ENCODE measurements around the gene SARDH. TPM values are rescaled to one million over a fixed set of nuclear protein-coding genes. Genes with fewer than 3 reads are reported as not detected.

The SARDH gene
- total and polyA plus RNA-seq, 2 donors (not counting 3 experiments of a cell fraction or from before 2014, with no cell fraction given): 0.19 to 0.44 TPM

GRCh38 chr9:133689151-133689763 is 48.9 kb downstream of the SARDH start:
- Histone ChIP-seq H4K20me1 (replicated peaks; ENCODE audit: control insufficient read depth, extremely low read depth, insufficient read depth, low read length) (no peaks in the 10 kb centered on the region), H2AFZ (ENCODE audit: low read depth, low read length) (no peak overlapping the region), H3K9me3 (replicated peaks; ENCODE audit: control insufficient read depth, insufficient read depth, low read length) (no peaks in the 10 kb centered on the region), H3K4me1 (ENCODE audit: control insufficient read depth, extremely low read depth, insufficient read depth, low read length) (no peaks in the 10 kb centered on the region), H3K9ac (replicated peaks; ENCODE audit: extremely low read depth, insufficient read depth, low read length) (no peak overlapping the region), H3K79me2 (ENCODE audit: control insufficient read depth, insufficient read depth, low read length) (no peaks in the 10 kb centered on the region), H3K27ac (ENCODE audit: insufficient read depth, low read depth, low read length) (no peak overlapping the region), H3K9me1 (replicated peaks; ENCODE audit: control insufficient read depth, extremely low read depth, insufficient read depth, low read length) (no peaks in the 10 kb centered on the region), H3K27me3 (ENCODE audit: control insufficient read depth in 2 of 2, insufficient read depth in 2 of 2, low read length in 2 of 2) (no peaks in the 10 kb centered on the region), H3K4me3 (replicated peaks in 1 of 3; ENCODE audit: insufficient read depth in 1 of 3, low read depth in 1 of 3, low read length in 3 of 3) (no peak overlapping the region), H3K4me2 (ENCODE audit: insufficient read depth, low read length) (no peak overlapping the region), H3K36me3 (ENCODE audit: control insufficient read depth in 2 of 2, extremely low read depth in 1 of 2, insufficient read depth in 2 of 2, low read length in 2 of 2) (no peaks in the 10 kb centered on the region)
- POLR2A ChIA-PET: no interaction called here
- CTCF ChIA-PET: no interaction called here
- no TSS peak for BruUV-seq (replicated peaks)
- no peak for TF ChIP-seq MYC (IDR thresholded peaks at IDR 0.05; ENCODE audit: low read depth, low read length)
- no peak for TF ChIP-seq GATA2 (IDR thresholded peaks at IDR 0.05; ENCODE audit: insufficient read depth, insufficient read length, low read depth, low read length)
- no peak for TF ChIP-seq JUN (IDR thresholded peaks at IDR 0.05; ENCODE audit: borderline replicate concordance, insufficient read depth, insufficient read length, low read depth)
- no peak for TF ChIP-seq POLR2AphosphoS5 (IDR thresholded peaks at IDR 0.05; ENCODE audit: insufficient read depth, low read depth, low read length)
- TF ChIP-seq CTCF (IDR thresholded peaks at IDR 0.05; ENCODE audit: extremely low read depth in 1 of 2, insufficient read depth in 1 of 2, low read depth in 1 of 2, low read length in 2 of 2): no peak
- TF ChIP-seq FOS (IDR thresholded peaks at IDR 0.05; ENCODE audit: borderline replicate concordance, insufficient read depth, low read length): no peak
- TF ChIP-seq EZH2 (IDR thresholded peaks at IDR 0.05; ENCODE audit: borderline replicate concordance, low read depth, low read length, severe bottlenecking): no peak
- no peak for TF ChIP-seq MAX (IDR thresholded peaks at IDR 0.05; ENCODE audit: insufficient read depth, insufficient read length)
- no peak for TF ChIP-seq POLR2A (IDR thresholded peaks at IDR 0.05; ENCODE audit: low read depth, low read length)
- DNase-seq (ENCODE audit: low read depth, low spot score): no peak
- intact Hi-C loops (cut with micrococcal nuclease): no loop called here
- dilution Hi-C loops (cut with MboI; ENCODE audit: extremely low pct_ligation_motif_present, low sequenced_read_pairs): no loop called here
- no peak for FAIRE-seq
